NCI-H1092 (cell line): ENCODE results near the gene CRYL1.

ENCODE experiments used
- DNase-seq: peaks from one replicate; lab custom pipeline; 2025; lab: John Stamatoyannopoulos, UW

Gene CRYL1

GRCh38 chr13:20424559-20424852 is 101.2 kb downstream of the CRYL1 start:
- no peak for DNase-seq

DNA sequence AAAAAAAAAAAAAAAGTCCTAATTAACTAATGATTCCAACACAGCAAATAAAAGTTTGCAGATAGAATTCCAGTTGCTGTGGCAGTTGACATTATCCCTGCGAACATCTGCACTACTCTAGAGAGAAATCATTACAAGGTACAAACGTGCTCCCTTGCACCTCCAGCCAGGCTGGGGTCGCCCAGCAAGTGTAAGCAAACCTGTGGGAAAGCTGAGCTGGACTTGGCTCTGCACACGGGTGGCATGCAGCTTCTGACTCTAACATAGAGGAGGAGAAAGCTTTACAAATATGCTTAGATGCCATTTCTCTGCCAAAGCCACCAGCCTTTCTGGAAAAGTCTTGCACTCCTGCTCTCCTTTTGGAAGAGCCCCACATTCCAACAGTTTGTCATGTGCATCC is 103.3 kb downstream of the CRYL1 start:
- DNase-seq = no peak

DNA sequence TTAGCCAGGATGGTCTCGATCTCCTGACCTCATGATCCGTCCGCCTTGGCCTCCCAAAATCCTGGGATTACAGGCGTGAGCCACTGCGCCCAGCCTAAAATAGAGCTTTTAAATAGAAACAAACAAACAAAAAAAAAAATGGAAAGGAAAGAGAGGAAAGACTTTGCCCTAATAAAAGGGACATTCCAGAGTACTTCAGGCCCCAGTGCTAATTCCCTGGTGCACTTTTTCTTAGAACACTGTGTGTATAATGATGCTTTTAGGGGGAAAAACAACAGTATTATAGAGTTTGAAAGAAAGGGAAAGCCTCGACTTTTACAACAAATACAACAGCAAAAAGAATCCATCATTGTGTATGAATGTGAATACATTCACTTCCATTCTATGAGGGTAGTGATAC is 104.7 kb downstream of the CRYL1 start:
- no peak for DNase-seq

- DNase-seq = no peak
Measured at GRCh38 chr13:20418953-20419352, 106.7 kb downstream of the CRYL1 start.

DNA sequence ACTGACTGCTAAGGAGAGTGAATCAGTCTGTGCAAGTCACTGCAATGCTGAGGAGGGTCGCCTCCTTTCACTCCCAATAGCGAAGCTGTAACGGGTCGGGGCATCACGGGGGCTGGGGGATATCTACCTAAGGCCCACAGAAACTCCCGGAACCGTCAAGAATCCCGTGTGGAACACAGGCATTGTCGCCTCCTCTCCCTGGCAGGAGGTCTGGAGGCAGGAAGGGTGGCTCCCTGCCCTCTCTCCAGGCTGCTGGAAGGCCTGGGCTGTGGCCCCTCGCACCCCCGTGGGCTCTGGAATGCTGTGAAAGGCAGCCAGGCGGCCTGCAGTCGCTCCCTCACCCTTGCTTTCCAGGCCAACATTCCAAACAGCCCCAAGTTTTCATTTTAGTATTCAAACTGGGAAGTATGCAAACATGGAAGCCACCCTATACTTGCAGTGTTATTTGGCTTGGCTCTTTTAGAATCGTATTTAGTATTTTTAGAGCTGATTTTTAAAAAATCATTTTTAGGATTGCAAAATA is 109.4 kb downstream of the CRYL1 start:
- no peak for DNase-seq

GRCh38 chr13:20415694-20416107 is 110.0 kb downstream of the CRYL1 start:
- DNase-seq = no peak

DNA sequence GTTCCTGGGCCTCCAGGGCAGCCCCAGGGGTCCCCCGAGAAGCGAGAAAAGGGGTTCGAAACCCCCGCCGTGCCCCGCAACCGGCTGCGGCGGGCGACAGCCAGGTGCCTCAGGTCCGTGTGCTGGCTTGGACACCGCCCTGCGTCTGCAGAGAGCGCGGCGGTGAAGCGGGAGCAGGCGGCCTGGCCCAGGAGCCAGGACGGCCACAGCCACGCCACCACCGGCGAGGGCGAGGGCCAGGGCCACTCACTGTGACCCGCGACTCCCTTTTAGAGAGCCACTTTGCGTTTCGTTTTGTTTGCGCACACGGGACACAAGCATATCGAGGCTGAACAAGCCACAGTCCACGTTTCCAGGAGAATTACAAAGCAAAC is 110.4 kb downstream of the CRYL1 start:
- no peak for DNase-seq

- DNase-seq = no peak
Measured at GRCh38 chr13:20414546-20415305, 110.9 kb downstream of the CRYL1 start.

- DNase-seq = no peak
Measured at GRCh38 chr13:20412691-20413355, 112.8 kb downstream of the CRYL1 start.

- DNase-seq = no peak
Measured at GRCh38 chr13:20411638-20412342, 113.9 kb downstream of the CRYL1 start.

- DNase-seq = no peak
Measured at GRCh38 chr13:20410726-20411125, 114.9 kb downstream of the CRYL1 start.

DNA sequence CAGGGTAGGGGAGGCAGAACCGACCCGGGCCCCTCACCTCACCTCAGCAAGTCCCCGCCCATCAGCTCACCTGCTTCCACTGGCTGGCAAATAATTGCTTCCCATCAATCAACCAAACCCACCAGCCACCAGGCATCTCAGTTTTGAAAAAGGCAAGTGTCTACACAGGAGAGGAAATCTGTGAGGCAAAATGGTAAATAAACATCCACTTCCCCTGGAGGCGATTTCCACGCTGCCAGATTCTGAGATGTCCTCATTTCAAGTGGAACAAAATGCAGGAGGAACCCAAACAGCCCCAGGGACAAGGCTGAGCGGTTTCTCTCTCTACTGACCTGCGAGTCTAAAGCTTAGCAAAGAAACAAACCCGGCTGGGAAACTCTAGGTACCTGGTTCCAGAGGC is 117.5 kb downstream of the CRYL1 start:
- no peak for DNase-seq

DNA sequence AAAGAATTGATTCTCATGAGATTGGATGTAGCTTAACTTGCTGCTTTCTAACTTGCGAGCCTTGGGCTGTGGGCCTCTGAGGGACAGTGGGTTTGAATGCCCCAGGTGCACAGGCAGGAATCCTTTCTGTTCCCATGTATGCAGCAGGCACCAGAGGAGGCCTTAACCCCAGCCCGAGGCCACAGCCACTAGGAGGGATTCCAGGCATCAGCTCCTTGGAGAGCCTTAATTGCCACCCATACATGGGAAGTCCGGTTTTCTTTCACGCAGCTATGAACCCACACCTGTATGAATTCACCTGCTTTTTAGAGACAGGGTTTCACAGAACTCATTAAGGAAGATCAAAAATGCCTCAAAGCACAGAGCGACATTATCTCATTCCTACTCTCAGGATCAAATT is 117.9 kb downstream of the CRYL1 start:
- no peak for DNase-seq

GRCh38 chr13:20405691-20406090 is 120.0 kb downstream of the CRYL1 start:
- no peak for DNase-seq

DNA sequence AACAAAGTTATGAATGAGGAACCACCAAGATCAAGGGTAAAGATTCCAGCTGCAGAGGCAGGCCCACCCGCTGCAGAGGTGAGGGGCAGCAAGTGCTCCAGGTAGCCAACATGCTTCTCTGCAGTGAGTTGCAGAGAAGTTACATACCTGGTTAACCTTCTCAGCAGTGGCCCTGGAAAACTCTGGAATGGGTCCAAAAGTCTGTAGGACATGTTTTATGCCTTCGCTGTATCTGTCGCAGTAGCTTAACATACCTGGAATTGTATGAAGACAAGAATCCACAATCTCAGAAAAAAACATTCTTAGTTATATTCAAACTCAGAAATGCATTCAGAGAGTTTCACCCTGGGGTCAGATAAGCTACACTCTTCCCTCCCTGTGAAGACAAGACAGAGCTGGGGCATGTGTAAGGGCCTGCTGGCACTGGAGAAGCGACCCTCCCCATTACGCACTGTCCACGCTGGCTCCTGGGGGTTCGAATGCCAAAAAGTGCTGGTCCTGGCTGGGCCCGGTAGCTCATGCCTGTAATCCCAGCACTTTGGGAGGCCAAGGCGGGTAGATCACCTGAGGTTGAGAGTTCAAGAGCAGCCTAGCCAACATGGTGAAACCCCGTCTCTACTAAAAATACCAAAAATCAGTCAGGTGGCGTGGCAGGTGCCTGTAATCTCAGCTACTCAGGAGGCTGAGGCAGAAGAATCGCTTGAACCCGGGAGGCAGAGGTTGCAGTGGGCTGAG is 121.0 kb downstream of the CRYL1 start:
- DNase-seq = no peak

GRCh38 chr13:20403826-20404225 is 121.8 kb downstream of the CRYL1 start:
- DNase-seq = no peak

DNA sequence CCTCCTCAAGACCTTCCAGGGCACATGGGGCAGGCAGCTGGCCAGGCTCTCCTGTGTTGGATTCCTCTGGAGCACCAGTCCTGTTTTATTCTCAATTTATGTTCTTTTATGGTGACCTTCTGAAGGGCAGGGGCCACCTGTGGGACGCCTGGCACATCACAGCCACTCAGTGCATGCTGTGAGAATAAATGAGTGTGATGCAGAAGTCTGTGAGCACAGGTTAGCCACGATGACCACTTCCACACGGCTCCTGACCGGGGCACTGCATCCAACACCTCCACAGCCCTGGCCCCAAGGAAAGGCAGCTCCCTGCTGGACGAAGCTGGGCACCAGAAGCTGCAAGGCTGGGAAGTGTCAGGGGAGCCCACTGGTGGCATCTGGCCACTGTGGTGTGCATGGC is 122.8 kb downstream of the CRYL1 start:
- no peak for DNase-seq

DNA sequence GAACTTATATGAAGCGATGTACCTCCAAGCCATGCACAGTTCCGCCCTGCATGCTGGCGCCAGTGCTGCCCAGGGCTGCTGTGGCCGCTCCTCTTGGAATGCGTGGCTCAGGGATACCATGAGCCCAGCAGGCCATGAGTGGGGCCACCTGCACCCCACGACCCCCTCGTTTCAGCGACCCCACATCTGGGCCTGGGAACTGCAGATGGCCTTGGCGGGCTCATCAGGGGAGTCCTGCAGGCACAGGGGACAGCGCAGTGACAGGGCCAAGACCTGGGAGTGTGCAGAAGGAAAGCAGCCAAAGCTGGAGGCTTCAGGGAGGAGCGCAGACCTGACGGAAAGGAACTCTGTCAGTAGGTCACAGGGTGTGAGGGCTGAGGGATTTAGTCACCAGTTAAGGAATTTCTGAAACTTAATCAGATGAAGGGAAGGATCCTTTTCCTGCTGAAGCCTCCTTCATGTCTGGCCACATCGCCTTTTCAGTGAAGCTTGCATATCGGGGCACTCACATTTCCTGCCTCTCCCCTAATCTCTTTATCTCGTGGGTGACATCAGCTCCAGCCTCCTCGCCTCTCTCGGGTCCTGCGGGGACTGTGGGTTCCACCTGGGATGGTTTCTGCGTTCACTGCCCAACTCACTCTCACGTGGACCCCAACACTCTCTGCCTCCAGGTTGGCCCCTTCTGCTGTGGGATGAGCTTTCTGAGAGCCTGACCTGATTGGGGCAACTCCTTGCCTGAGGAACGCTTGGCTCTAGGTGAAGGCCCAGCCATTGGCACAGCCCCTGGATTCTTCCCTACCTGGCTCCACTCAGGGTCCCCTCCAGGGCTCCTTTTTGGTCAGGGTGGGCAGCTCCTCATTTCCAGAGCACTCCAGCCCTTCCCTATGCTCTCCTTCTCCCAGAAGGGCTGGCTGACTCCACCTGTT is 123.5 kb downstream of the CRYL1 start:
- DNase-seq = no peak

- DNase-seq = no peak
Measured at GRCh38 chr13:20401531-20401930, 124.1 kb downstream of the CRYL1 start.

DNA sequence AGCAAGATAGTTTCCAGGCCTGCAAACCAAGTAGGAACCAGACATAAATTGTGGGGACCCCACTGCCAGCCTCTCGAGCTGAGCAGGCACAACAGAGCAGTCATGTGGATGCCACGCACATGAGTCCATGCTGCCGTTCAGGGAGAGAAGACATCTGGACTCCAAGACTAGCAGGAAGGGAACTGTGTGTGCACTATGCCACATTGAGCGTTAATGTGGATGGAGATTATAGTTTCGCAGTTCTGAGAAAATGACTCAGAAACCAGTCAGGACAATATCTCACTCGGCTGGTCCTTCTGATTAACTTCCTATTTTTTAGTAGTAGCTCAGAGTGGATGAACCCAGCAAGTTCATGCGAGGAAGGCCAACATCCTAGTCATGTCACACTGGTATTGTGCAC is 124.9 kb downstream of the CRYL1 start:
- no peak for DNase-seq

DNA sequence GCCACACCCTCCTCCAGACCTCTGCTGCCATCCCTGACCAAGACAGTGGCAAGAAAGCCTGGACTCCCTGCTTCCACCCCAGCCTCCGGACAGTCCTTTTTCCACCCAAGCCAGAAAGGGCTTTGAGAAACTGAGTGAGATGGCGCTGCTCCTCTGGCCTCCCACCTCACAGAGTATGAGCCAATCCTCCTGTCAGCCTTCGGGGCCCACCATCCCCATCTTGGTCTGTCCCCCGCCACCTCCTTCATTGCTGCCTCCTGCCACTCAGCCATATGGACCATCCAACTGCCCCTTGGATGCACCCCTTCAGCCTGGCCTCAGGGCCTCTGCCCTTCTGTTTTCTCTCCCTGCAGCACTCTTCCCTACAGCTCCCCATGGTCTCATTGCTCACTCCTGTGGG is 125.7 kb downstream of the CRYL1 start:
- DNase-seq = no peak
